GM21367 (cell line): ENCODE results near the gene MLXIPL.
"Not testable (repeated sequence)": the region's sequence is repeated elsewhere in the genome, so short reads cannot be mapped to it uniquely, and the experiment has no call there.

Source experiments
- ATAC-seq: cut with Tn5 transposase; IDR thresholded peaks from one replicate; pipeline ENCODE4 v1.9.1; 2021; ENCODE audit not compliant: unreplicated experiment

The MLXIPL gene

GRCh38 chr7:73614937-73615336 lies 9.4 kb downstream of the MLXIPL start:
- not testable (repeated sequence) for ATAC-seq

GRCh38 chr7:73613954-73614735 lies 10.2 kb downstream of the MLXIPL start:
- no peak for ATAC-seq

- ATAC-seq = no peak
Measured at GRCh38 chr7:73612598-73613269, 11.6 kb downstream of the MLXIPL start.

GRCh38 chr7:73611017-73611555 lies 13.2 kb downstream of the MLXIPL start:
- ATAC-seq = no peak

- ATAC-seq = no peak
Measured at GRCh38 chr7:73610105-73610504, 14.2 kb downstream of the MLXIPL start.

GRCh38 chr7:73607692-73607983 lies 16.7 kb downstream of the MLXIPL start:
- not testable (repeated sequence) for ATAC-seq

GRCh38 chr7:73606801-73607691 lies 17.3 kb downstream of the MLXIPL start:
- ATAC-seq = no peak

- ATAC-seq = no peak
Measured at GRCh38 chr7:73605601-73606220, 18.6 kb downstream of the MLXIPL start.

GRCh38 chr7:73602721-73603651 lies 21.3 kb downstream of the MLXIPL start:
- no peak for ATAC-seq

- no peak for ATAC-seq
Measured at GRCh38 chr7:73599916-73600315, 24.4 kb downstream of the MLXIPL start.

GRCh38 chr7:73599151-73599882 lies 25.0 kb downstream of the MLXIPL start:
- ATAC-seq = no peak

GRCh38 chr7:73597978-73598782 lies 26.1 kb downstream of the MLXIPL start:
- no peak for ATAC-seq

GRCh38 chr7:73596191-73597065 lies 27.9 kb downstream of the MLXIPL start:
- no peak for ATAC-seq

- no peak for ATAC-seq
Measured at GRCh38 chr7:73595358-73595757, 29.0 kb downstream of the MLXIPL start.

- no peak for ATAC-seq
Measured at GRCh38 chr7:73593207-73594045, 30.9 kb downstream of the MLXIPL start.

- ATAC-seq = no peak
Measured at GRCh38 chr7:73586911-73587310, 37.4 kb downstream of the MLXIPL start.

- ATAC-seq = no peak
Measured at GRCh38 chr7:73585196-73585595, 39.1 kb downstream of the MLXIPL start.
